Activated CD4-positive, alpha-beta memory T cell treated with anti-CD3 and anti-CD28 coated beads for 36 hours (primary cell): ENCODE measurements around the gene CDT1. TPM values are rescaled to one million over a fixed set of nuclear protein-coding genes. Genes with fewer than 3 reads are reported as not detected.
A peak's percentile ranks its signal among the peaks of the same experiment; 100 is the strongest.

Experiments
- CTCF ChIA-PET: fragments of 350-600 bp; sonication (Branson Sonifier 250); formaldehyde crosslinking; loops from one replicate; lab custom pipeline; 2021; ENCODE audit warnings: antibody characterized with exemption, inconsistent platforms; lab: Charles Lee
- POLR2A ChIA-PET: fragments of 350-600 bp; sonication (Branson Sonifier 250); formaldehyde crosslinking; loops from one replicate; lab custom pipeline; 2021; ENCODE audit warnings: antibody characterized with exemption; lab: Charles Lee
- DNase-seq: peaks from one replicate; pipeline ENCODE4 v3.0.0-alpha.2; 2020
- H3K27ac Mint-ChIP-seq: one replicate; pipeline ENCODE4 v1.8.0; 2021; ENCODE audit warnings: mixed read lengths
- H3K27me3 Mint-ChIP-seq: one replicate; pipeline ENCODE4 v1.8.0; 2021; ENCODE audit warnings: mixed read lengths
- H3K36me3 Mint-ChIP-seq: one replicate; pipeline ENCODE4 v1.8.0; 2021; ENCODE audit warnings: mixed read lengths
- H3K4me1 Mint-ChIP-seq: one replicate; pipeline ENCODE4 v1.8.0; 2021; ENCODE audit warnings: low read depth, mixed read lengths
- H3K4me3 Mint-ChIP-seq: one replicate; pipeline ENCODE4 v1.8.0; 2021; ENCODE audit warnings: mild to moderate bottlenecking, mixed read lengths
- H3K9me3 Mint-ChIP-seq: one replicate; pipeline ENCODE4 v1.8.0; 2021; ENCODE audit warnings: mixed read lengths
- intact Hi-C: fragments of 100-400 bp; cut with micrococcal nuclease; formaldehyde crosslinking; loops from one replicate; pipeline ENCODE4 v1.15.1; 2023
- total RNA-seq, 2 experiments: library from RNA; stranded (reverse); gene quantifications; one replicate each; pipeline ENCODE4 v1.2.3, GENCODE V29; 2021

CDT1 gene
- total RNA-seq, 2 experiments from 2014 or later = 169 to 183 TPM

DNA sequence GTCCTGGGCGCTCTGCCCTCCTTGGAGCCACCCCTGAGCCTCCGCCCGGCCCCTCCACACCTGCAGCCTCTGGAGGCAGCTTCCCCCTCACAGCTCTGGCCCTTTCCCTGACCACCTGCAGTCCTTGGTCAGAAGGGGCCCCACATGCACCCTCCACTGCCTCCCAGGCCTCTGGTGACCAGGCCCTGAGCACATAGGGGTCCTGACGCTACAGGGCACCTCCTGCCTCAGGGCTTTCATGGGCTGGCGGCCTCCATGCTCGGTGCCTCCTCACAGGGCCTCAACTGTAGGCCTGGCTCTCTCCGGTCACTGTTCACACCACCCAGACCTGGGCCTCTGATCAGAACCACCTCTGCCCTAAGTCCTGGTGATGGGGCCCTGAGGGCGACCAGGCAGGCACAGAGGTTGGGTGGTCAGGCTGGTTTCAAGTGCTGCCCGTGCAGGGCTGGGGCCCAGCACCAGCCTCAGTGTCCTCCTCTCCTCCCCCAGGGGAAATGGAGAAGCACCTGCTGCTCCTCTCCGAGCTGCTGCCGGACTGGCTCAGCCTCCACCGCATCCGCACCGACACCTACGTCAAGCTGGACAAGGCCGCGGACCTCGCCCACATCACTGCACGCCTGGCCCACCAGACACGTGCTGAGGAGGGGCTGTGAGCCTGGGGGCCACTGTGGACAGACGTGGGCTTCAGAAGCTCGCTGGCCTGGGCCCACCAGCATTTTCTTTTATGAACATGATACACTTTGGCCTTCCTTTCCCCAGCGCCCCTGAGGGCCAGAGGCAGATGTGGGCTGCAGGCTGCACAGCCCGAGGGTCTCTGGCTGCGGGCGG lies 4.3 kb downstream of the CDT1 start:
- no peak for DNase-seq
- H3K36me3 Mint-ChIP-seq = peaks cover 60% of the 10 kb centered on the region
- CTCF ChIA-PET = no interaction called here
- no peaks in the 10 kb centered on the region for H3K9me3 Mint-ChIP-seq
- H3K27ac Mint-ChIP-seq = peak overlapping the region; percentile 45
- peak overlapping the region; percentile 29 for H3K4me3 Mint-ChIP-seq
- intact Hi-C loops = no loop called here
- H3K27me3 Mint-ChIP-seq = no peaks in the 10 kb centered on the region
- POLR2A ChIA-PET = interaction anchor here (1.1 to 6.9 kb wide), 2 partner anchors 25 to 175 kb away, joined by 3 to 81 read pairs; partner anchors contain the start of gene PIEZO1
- peaks cover 30% of the 10 kb centered on the region for H3K4me1 Mint-ChIP-seq

DNA sequence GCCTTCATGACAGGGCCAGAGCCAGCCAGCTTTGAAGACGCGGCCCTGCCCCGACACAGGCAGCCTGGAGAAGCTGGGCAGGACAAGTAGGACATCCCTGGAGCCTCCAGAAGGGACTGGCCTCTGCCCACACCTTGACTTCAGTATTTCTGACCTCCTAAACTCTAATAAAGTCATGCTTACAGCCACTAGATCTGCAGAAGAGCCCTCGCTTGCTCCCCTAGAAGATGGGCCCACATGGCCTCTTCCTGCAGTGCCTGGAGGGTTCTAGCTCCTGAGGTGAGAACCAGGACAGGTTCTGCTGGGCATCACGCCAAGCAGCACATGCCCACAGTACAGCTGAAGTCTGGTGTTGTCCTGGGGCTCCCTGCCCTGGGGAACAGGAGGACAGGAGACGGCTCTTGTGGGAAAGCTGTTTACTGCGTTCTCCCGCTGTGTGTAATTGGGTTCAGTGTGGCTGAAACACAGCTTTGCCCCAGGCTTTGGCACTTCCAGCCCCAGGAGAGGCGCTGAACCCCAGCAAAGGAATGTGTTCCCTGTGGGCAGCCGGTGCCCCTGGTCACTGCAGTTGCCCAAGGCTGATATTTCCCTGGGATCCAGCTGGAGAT lies 5.6 kb downstream of the CDT1 start:
- Mint-ChIP-seq H3K27me3 (no peaks in the 10 kb centered on the region), H3K4me1 (peaks cover 30% of the 10 kb centered on the region), H3K9me3 (no peaks in the 10 kb centered on the region), H3K36me3 (peaks cover 59% of the 10 kb centered on the region), H3K27ac (peak overlapping the region; percentile 89), H3K4me3 (peak overlapping the region; percentile 59)
- no peak for DNase-seq
- intact Hi-C loops = no loop called here
- CTCF ChIA-PET = interaction anchor here (1.1 to 5.2 kb wide), 3 partner anchors 49 to 1101 kb away, joined by 4 to 39 read pairs (median 29); partner anchors contain the start of genes GALNS and TRAPPC2L
- POLR2A ChIA-PET = interaction anchor here (0.6 to 6.9 kb wide), 7 partner anchors 10 to 218 kb away, joined by 3 to 81 read pairs (median 10); partner anchors contain the start of genes GALNS, PIEZO1 and TRAPPC2L

GRCh38 chr16:88809676-88810165 lies 6.1 kb downstream of the CDT1 start:
- intact Hi-C loops = loop anchor here (2.0 to 10.0 kb wide), 2 partner anchors 27 to 285 kb away; partner anchors contain the start of gene ACSF3
- no peak for DNase-seq
- Mint-ChIP-seq H3K27ac (peak overlapping the region; percentile 89), H3K4me3 (peak overlapping the region; percentile 95), H3K27me3 (no peaks in the 10 kb centered on the region), H3K36me3 (peaks cover 53% of the 10 kb centered on the region), H3K4me1 (peaks cover 30% of the 10 kb centered on the region), H3K9me3 (no peaks in the 10 kb centered on the region)
- ChIA-PET POLR2A (interaction anchor here (0.6 to 6.9 kb wide), 7 partner anchors 10 to 218 kb away, joined by 3 to 81 read pairs (median 10); partner anchors contain the start of genes GALNS, PIEZO1 and TRAPPC2L), CTCF (interaction anchor here (1.1 to 5.2 kb wide), 7 partner anchors 10 to 1101 kb away, joined by 3 to 39 read pairs (median 4); partner anchors contain the start of genes GALNS and TRAPPC2L)

- Mint-ChIP-seq H3K27ac (peak overlapping the region; percentile 89), H3K4me1 (peaks cover 30% of the 10 kb centered on the region), H3K27me3 (no peaks in the 10 kb centered on the region), H3K4me3 (peak overlapping the region; percentile 95), H3K36me3 (peaks cover 48% of the 10 kb centered on the region), H3K9me3 (no peaks in the 10 kb centered on the region)
- ChIA-PET POLR2A (interaction anchor here (1.0 to 6.9 kb wide), 8 partner anchors 7 to 406 kb away, joined by 3 to 81 read pairs (median 10); partner anchors contain the start of genes GALNS, PIEZO1 and TRAPPC2L), CTCF (interaction anchor here (0.6 to 5.2 kb wide), 10 partner anchors 7 to 1100 kb away, joined by 3 to 39 read pairs (median 4); partner anchors contain the start of genes CDT1, GALNS and TRAPPC2L)
- intact Hi-C loops = loop anchor here (2.0 to 10.0 kb wide), 2 partner anchors 28 to 284 kb away; partner anchors contain the start of gene ACSF3
- peak; percentile 72 for DNase-seq
Observed at GRCh38 chr16:88810166-88810911, 6.8 kb downstream of the CDT1 start.

DNA sequence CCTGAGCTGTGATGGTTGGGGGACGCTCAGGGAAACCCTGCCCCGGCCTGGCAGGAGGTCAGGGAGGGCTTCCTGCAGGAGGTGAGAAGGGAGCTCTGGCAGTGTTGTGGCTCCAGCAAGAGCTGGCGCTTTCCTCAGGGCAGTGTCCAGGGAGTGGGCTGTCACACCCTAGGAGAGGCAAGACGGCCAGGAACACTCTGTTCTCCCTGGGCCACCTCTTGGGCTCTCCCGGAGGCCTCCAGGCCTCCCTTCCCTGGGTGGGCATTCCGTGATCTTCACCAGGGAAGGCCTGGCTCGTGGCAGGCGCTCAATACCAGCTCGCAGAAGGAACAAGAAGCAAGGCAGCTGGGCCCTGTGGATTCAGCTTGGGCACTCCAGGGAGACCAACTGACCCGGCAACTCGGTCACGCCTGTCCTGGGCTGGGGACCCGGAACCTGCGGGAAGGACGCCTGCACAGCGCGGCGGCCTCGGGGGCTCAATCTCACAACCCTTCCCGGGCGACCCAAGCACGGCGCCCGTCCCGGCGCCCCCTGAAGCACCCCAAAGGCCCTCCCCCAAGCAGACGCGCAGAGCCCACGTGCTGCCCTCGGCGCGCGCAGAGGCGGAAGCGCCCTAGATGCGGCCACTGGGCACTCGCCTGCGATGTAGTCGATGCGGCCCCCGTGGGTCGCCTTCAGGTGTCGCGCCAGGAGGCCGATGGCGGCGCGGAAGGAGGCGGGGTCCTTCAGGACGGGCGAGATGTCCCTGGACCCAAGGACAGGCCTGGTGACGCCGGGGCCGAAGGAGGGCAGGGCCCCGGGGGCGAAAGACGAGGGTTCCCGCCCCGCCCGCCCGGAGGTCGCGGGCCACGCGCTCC lies 7.6 kb downstream of the CDT1 start:
- Mint-ChIP-seq H3K4me3 (peak overlapping the region; percentile 95), H3K36me3 (peaks cover 41% of the 10 kb centered on the region), H3K27ac (peak overlapping the region; percentile 89), H3K9me3 (no peaks in the 10 kb centered on the region), H3K27me3 (no peaks in the 10 kb centered on the region), H3K4me1 (peaks cover 27% of the 10 kb centered on the region)
- ChIA-PET POLR2A (interaction anchor here (0.6 to 6.9 kb wide), 12 partner anchors 8 to 405 kb away, joined by 3 to 81 read pairs (median 4); partner anchors contain the start of genes CDT1, GALNS, PIEZO1 and TRAPPC2L), CTCF (interaction anchor here (0.6 to 5.2 kb wide), 18 partner anchors 8 to 406 kb away, joined by 3 to 39 read pairs (median 4); partner anchors contain the start of genes CDT1, GALNS, TRAPPC2L and ZNF778)
- intact Hi-C loops = loop anchor here (2.0 to 10.0 kb wide), 2 partner anchors 28 to 284 kb away; partner anchors contain the start of gene ACSF3
- DNase-seq = peak; percentile 70

DNA sequence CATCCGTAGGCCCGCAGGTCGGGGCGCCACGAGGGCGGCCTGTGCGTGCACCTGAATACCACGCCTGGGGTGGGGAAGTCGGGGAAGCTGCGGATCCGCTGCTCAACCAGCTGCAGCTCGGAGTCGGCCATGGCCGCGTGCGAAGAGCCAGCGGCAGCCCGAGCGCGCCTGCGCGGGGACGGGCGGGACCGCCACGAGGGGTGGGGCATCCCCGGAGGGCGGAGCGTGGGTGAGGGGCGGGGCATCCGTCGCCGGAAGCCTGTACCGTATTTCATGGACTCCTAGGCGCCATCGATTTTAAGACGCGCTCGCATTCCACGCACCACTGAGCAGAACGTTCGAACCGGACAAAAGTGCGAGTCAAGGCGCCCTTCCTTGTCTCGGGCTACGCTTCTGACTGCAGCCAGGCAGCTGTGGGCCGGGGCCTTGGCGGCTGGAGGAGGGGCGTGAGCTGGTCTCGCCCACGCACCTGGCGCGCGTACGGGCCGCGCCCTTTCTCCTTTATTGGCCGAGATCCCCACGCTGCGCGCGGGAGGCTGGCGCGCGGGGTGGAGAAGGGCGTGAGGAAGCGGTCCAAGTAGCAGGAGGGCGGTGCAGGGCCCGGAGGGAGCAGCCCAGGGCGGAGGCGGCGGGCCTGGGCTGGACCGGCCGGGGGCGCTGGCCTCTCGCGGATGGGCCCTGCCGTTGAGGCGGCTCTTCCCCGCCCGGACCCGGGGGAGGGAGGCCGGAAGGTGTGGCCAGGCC lies 8.4 kb downstream of the CDT1 start, which contains the start of gene APRT:
Gene APRT (minus strand): TSS at position 160 of the 744 bp plus-strand sequence. CDS start 29 bp downstream, at position 131.
- no peaks in the 10 kb centered on the region for H3K27me3 Mint-ChIP-seq
- H3K27ac Mint-ChIP-seq = peak within 1 kb of the TSS; percentile 99
- ChIA-PET POLR2A (interaction anchor here (0.7 to 6.9 kb wide), 11 partner anchors 9 to 404 kb away, joined by 3 to 81 read pairs (median 4); partner anchors contain the start of genes ACSF3, CDT1, GALNS and PIEZO1), CTCF (interaction anchor here (0.7 to 5.2 kb wide), 21 partner anchors 9 to 429 kb away, joined by 3 to 39 read pairs (median 3); partner anchors contain the start of genes CDH15, CDT1, GALNS and PIEZO1)
- H3K9me3 Mint-ChIP-seq = no peaks in the 10 kb centered on the region
- H3K4me3 Mint-ChIP-seq = peak within 1 kb of the TSS; percentile 95
- peaks cover 34% of the 10 kb centered on the region for H3K36me3 Mint-ChIP-seq
- peak; percentile 98 for DNase-seq
- H3K4me1 Mint-ChIP-seq = peaks cover 27% of the 10 kb centered on the region
- intact Hi-C loops = loop anchor here (1.0 to 10.0 kb wide), 5 partner anchors 9 to 404 kb away; partner anchors contain the start of genes ACSF3, CDT1 and TRAPPC2L

DNA sequence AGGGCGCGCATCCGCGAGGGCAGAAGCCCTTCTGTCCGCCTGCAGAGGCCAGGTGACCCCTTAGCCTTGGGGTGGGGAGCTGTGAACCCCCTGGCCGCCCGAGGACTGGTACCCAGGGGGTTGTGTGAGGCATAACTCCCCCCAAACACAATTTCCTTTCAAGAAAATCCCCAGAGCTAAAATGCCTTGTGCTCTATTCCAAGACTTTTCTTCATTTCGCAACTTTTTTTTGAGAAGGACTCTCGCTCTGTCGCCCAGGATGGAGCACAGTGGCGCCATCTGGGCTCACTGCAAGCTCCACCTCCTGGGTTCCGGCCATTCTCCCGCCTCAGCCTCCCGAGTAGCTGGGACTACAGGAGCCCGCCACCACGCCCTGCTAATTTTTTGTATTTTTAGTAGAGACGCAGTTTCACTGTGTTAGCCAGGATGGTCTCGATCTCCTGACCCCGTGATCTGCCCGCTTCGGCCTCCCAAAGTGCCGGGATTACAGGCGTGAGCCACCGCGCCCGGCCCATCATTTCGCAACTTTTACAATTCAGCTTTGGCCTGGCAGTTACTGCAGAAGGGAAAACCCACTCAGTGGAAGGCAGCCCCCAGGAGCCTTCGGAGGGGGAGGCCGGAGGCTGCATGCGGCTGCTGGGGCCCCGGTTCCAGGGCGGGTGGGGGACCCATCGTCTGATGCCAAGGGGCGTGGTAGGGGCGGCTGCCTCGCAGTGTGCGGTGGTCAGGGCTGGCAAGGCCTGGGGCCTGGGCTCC lies 9.1 kb downstream of the CDT1 start:
- peak; percentile 63 for DNase-seq
- H3K36me3 Mint-ChIP-seq = peaks cover 28% of the 10 kb centered on the region
- intact Hi-C loops = loop anchor here (1.0 to 10.0 kb wide), 4 partner anchors 9 to 404 kb away; partner anchors contain the start of genes ACSF3, CDT1 and TRAPPC2L
- no peaks in the 10 kb centered on the region for H3K9me3 Mint-ChIP-seq
- ChIA-PET POLR2A (interaction anchor here (0.6 to 6.9 kb wide), 10 partner anchors 10 to 281 kb away, joined by 3 to 81 read pairs (median 4); partner anchors contain the start of genes ACSF3, CDT1, GALNS and PIEZO1), CTCF (interaction anchor here (0.8 to 5.2 kb wide), 21 partner anchors 10 to 434 kb away, joined by 3 to 39 read pairs (median 4); partner anchors contain the start of genes CDH15, CDT1, GALNS and PIEZO1)
- H3K27me3 Mint-ChIP-seq = no peaks in the 10 kb centered on the region
- H3K4me1 Mint-ChIP-seq = peaks cover 27% of the 10 kb centered on the region
- peak overlapping the region; percentile 82 for H3K4me3 Mint-ChIP-seq
- peak overlapping the region; percentile 94 for H3K27ac Mint-ChIP-seq

- peaks cover 20% of the 10 kb centered on the region for H3K36me3 Mint-ChIP-seq
- H3K4me3 Mint-ChIP-seq = no peak overlapping the region
- DNase-seq = no peak
- ChIA-PET POLR2A (interaction anchor here (4.8 to 6.9 kb wide), 2 partner anchors 31 to 111 kb away, joined by 28 to 81 read pairs; partner anchors contain the start of gene PIEZO1), CTCF (interaction anchor here (1.1 to 5.2 kb wide), 10 partner anchors 10 to 433 kb away, joined by 3 to 39 read pairs (median 4); partner anchors contain the start of genes CDT1, GALNS and TRAPPC2L)
- intact Hi-C loops = loop anchor here (10.0 kb wide), 1 partner anchor 281 kb away; the partner anchor contains the start of gene ACSF3
- H3K27ac Mint-ChIP-seq = peak overlapping the region; percentile 5
- H3K4me1 Mint-ChIP-seq = peaks cover 19% of the 10 kb centered on the region
- H3K9me3 Mint-ChIP-seq = no peaks in the 10 kb centered on the region
- no peaks in the 10 kb centered on the region for H3K27me3 Mint-ChIP-seq
Observed at GRCh38 chr16:88813269-88814143, 9.9 kb downstream of the CDT1 start.
